GM12874 (cell line): Measurements from ENCODE around the gene SPEG.

ENCODE experiments used
- CTCF ChIP-seq: IDR thresholded peaks from 2 replicates; pipeline ENCODE4 v1.5.1; 2011; ENCODE audit warnings: low read depth, mild to moderate bottlenecking, control low read depth, low read length, moderate library complexity; ENCODE audit not compliant: insufficient read depth

Gene SPEG

GRCh38 chr2:219536967-219537366 lies 102.3 kb downstream of the SPEG start:
- no peak for TF ChIP-seq CTCF

- TF ChIP-seq CTCF, result no peak
These were observed 103.2 kb downstream of the SPEG start for GRCh38 chr2:219537657-219538488.

DNA sequence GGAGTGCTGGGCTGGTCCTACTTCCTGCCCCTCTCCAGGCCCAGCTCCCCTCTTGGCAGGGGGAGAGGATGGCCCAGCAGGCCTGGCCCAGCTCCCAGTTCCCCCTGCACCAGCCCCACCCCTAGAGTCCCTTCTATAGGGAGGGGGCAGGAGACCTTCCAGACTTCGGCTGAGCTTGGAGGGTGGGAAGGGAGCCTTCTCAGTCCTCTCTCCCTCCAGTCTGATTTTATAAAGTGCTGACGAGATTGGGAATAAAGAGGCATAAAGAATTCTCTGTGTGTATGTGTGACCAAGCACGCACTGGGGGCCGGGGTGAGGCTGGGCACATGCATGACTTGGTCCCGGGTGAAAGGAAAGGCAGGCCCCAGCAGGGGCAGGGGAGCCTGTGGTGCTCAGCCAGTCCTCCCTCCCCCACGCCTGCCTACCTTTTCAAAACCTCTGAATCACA lies 103.9 kb downstream of the SPEG start:
- no peak for TF ChIP-seq CTCF

DNA sequence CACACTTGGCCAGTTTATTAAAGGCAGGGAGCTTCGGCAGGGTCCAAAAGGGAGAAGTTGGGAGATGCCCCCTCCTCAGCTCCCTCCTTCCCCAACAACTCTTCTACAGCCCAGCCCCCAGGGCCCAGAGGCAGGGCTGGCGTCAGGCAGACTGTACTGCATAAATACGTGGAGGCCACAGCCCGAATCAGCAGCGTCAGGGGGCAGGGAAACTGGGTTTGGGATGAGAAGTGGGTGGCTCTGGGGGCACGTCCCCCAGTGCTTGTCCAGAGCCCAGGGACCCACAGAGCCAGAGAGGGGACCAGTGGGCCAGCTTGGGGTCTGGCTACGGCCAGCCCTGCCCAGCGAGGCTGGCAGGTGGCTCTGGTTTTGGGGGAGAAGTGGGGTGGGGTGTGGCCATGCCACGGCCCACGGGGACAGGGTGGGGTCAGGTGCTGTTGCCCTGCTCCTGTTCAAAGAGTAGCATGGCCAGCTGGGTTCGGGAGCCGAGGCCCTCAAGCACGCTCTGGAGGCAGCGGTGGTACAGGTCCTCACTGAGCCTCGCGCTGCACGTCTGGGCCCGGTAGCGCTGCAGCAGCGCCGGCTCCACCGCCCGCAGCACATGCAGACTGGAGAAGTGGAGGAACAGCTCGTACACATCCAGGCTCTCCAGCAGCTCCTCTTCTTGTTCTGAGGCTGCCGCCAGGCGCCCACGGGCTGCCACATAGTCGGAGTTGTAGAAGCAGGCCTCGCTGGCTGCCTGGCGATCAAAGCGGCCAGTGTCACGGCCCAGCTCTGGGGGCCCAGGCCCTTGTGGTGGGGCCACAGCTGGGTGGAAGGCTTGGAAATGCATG lies 104.5 kb downstream of the SPEG start:
- no peak for TF ChIP-seq CTCF

- no peak for TF ChIP-seq CTCF
These were observed 105.5 kb downstream of the SPEG start for GRCh38 chr2:219539926-219540678.

DNA sequence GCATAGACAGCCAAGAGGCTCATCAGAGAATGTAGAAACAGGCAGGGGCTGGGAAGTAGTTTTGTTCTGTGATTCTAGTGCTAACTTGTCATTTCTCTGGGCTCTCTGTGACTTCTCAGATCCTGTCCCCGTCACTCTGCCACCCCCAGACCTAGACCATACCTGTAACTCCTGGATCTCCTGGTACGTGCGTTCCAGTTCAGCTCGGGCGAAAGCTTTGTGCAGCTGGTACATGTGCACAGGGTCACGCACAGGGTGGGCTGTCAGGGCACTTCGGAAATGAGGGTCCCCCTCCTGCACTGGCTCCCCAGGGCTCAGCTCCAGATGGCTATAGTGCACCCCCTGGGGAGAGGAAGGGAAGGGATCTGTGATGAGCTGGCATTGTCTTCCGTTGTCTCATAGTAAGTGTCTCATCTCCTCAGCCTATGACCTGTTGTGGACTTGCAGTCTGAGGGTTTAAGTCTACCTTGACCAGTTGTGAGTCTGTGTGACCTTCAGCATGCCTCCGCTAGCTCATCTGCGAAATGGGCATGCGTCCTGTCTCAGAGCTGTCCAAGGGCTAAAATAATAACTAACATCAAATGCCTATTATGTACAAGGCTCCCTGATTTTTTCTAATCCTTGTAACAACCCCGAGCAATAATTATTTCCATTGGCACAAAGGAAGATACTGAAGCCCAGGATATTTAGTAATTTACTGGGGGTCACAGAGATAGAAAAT lies 106.3 kb downstream of the SPEG start:
- TF ChIP-seq CTCF, result no peak
